AG08396 (cell line): ENCODE data around the gene ARHGEF4.

Source experiments
- DNase-seq: peaks from one replicate; pipeline ENCODE4 v3.0.0; 2012; ENCODE audit warnings: low spot score, mixed read lengths

The ARHGEF4 gene

GRCh38 chr2:130834931-130835765 lies 1.6 kb upstream of the ARHGEF4 start:
- DNase-seq, result no peak

- DNase-seq, result no peak
These were observed 1.0 kb upstream of the ARHGEF4 start for GRCh38 chr2:130835766-130836015.

GRCh38 chr2:130837175-130837810 lies 579 bp downstream of the ARHGEF4 start:
- DNase-seq, result no peak

GRCh38 chr2:130837811-130838565 lies 1.3 kb downstream of the ARHGEF4 start:
- no peak for DNase-seq

GRCh38 chr2:130839011-130839780 lies 2.5 kb downstream of the ARHGEF4 start:
- DNase-seq, result no peak

- DNase-seq, result no peak
These were observed 3.8 kb downstream of the ARHGEF4 start for GRCh38 chr2:130840506-130840905.

- no peak for DNase-seq
These were observed 5.1 kb downstream of the ARHGEF4 start for GRCh38 chr2:130841741-130842365.

GRCh38 chr2:130842770-130843169 lies 6.1 kb downstream of the ARHGEF4 start:
- no peak for DNase-seq

GRCh38 chr2:130843321-130843985 lies 6.7 kb downstream of the ARHGEF4 start:
- DNase-seq, result no peak

- DNase-seq, result no peak
These were observed 7.4 kb downstream of the ARHGEF4 start for GRCh38 chr2:130844161-130844560.

- DNase-seq, result no peak
These were observed 8.9 kb downstream of the ARHGEF4 start for GRCh38 chr2:130845505-130846085.

GRCh38 chr2:130846233-130846632 lies 9.5 kb downstream of the ARHGEF4 start:
- no peak for DNase-seq

- DNase-seq, result no peak
These were observed 10.1 kb downstream of the ARHGEF4 start for GRCh38 chr2:130846686-130847375.

GRCh38 chr2:130847776-130848525 lies 11.2 kb downstream of the ARHGEF4 start:
- no peak for DNase-seq

GRCh38 chr2:130848526-130849210 lies 12.0 kb downstream of the ARHGEF4 start:
- DNase-seq, result no peak

- no peak for DNase-seq
These were observed 13.4 kb downstream of the ARHGEF4 start for GRCh38 chr2:130849896-130850787.

- DNase-seq, result no peak
These were observed 14.3 kb downstream of the ARHGEF4 start for GRCh38 chr2:130850788-130851623.
